HepG2 (cell line): ENCODE measurements around the gene ZNRF3. TPM values are rescaled to one million over a fixed set of nuclear protein-coding genes. Genes with fewer than 3 reads are reported as not detected.

Source experiments
- MIER3 ChIP-seq: IDR thresholded peaks from 2 replicates; pipeline ENCODE4 v1.6.1; 2016; ENCODE audit warnings: missing compliant biosample characterization, borderline replicate concordance
- NCOR1 ChIP-seq: fragments of 200-600 bp; sonication (generic); IDR thresholded peaks from 2 replicates; pipeline ENCODE4 v1.7.0; 2017; ENCODE audit warnings: antibody characterized with exemption, low read length, borderline replicate concordance
- REPIN1 ChIP-seq: sonication (generic); formaldehyde crosslinking; IDR thresholded peaks from 2 replicates; pipeline ENCODE4 v1.8.0; 2022; ENCODE audit warnings: missing genetic modification reagents, low read depth, mild to moderate bottlenecking, borderline replicate concordance
- YY1 ChIP-seq: IDR thresholded peaks from 2 replicates; pipeline ENCODE4 v1.6.1; 2011; ENCODE audit warnings: low read length, low read depth, moderate library complexity, mild to moderate bottlenecking; ENCODE audit not compliant: insufficient read depth, insufficient replicate concordance
- ZNF547 ChIP-seq: sonication (generic); formaldehyde crosslinking; IDR thresholded peaks from 2 replicates; pipeline ENCODE4 v1.5.1; 2020; ENCODE audit warnings: mild to moderate bottlenecking, missing genetic modification reagents
- ZSCAN9 ChIP-seq: IDR thresholded peaks from 2 replicates; pipeline ENCODE4 v1.6.1; 2016; ENCODE audit warnings: borderline replicate concordance
- polyA plus RNA-seq, 8 experiments: library from polyadenylated mRNA; depleted of rRNA in 3 of 8; stranded (reverse) in 7 of 8; unstranded in 1 of 8; fragments of >200 nt; fragmentation: Illumina TruSeq in 4 of 8; extraction: Trizol in 4 of 8; gene quantifications; 2 replicates each; pipeline versions ENCODE4 v1.2.1 to v1.2.3, GENCODE V29; 2011 to 2016; ENCODE audit warnings: low read depth in 4 of 8, missing spikeins in 1 of 8, mixed read lengths in 1 of 8; ENCODE audit not compliant: insufficient read depth in 1 of 8
- total RNA-seq, 5 experiments: library from RNA; depleted of rRNA; stranded (reverse); fragments of >200 nt; fragmentation: Illumina TruSeq; extraction: Trizol; gene quantifications; 2 replicates each; pipeline ENCODE4 v1.2.3, GENCODE V29; 2016; ENCODE audit warnings: low read depth in 1 of 5
- TF ChIP-seq, protein P1 (sequence below): sonication (generic); formaldehyde crosslinking; conservative IDR thresholded peaks from 2 replicates; pipeline ENCODE4 v1.4.0; 2020; ENCODE audit warnings: mild to moderate bottlenecking, missing genetic modification reagents, moderate library complexity
- TF ChIP-seq, protein P2 (sequence below): fragments of 450-650 bp; IDR thresholded peaks from 2 replicates; pipeline ENCODE4 v1.6.1; 2017
- TF ChIP-seq, protein P3 (sequence below): sonication (generic); IDR thresholded peaks from 2 replicates; pipeline ENCODE4 v1.6.1; 2016; ENCODE audit warnings: low read depth, borderline replicate concordance
- TF ChIP-seq, protein P4 (sequence below): sonication (generic); formaldehyde crosslinking; IDR thresholded peaks from 2 replicates; pipeline ENCODE4 v1.5.1; 2020; ENCODE audit warnings: mild to moderate bottlenecking, moderate library complexity, missing genetic modification reagents
- TF ChIP-seq, protein P5 (sequence below), 2 experiments: sonication (generic) in 1 of 2; formaldehyde crosslinking in 1 of 2; IDR thresholded peaks; 2 replicates each; pipeline versions ENCODE4 v1.4.0 to v1.6.1; 2018 to 2020; ENCODE audit warnings: missing genetic modification reagents in 2 of 2, borderline replicate concordance in 1 of 2, low read depth in 1 of 2, mild to moderate bottlenecking in 1 of 2, missing biosample characterization in 1 of 2
- TF ChIP-seq, protein P6 (sequence below): sonication (generic); formaldehyde crosslinking; IDR thresholded peaks from 2 replicates; pipeline ENCODE4; 2020; ENCODE audit warnings: missing genetic modification reagents, mild to moderate bottlenecking, borderline replicate concordance
- TF ChIP-seq, protein P7 (sequence below): sonication (generic); formaldehyde crosslinking; IDR thresholded peaks from 2 replicates; pipeline ENCODE4 v1.8.1; 2023; ENCODE audit warnings: missing genetic modification reagents, mild to moderate bottlenecking, borderline replicate concordance

Gene ZNRF3
- total and polyA plus RNA-seq, 2 of the 13 experiments (the other 11 are each of a cell fraction or from before 2014, with no cell fraction given), result 20.3 to 36.7 TPM

DNA sequence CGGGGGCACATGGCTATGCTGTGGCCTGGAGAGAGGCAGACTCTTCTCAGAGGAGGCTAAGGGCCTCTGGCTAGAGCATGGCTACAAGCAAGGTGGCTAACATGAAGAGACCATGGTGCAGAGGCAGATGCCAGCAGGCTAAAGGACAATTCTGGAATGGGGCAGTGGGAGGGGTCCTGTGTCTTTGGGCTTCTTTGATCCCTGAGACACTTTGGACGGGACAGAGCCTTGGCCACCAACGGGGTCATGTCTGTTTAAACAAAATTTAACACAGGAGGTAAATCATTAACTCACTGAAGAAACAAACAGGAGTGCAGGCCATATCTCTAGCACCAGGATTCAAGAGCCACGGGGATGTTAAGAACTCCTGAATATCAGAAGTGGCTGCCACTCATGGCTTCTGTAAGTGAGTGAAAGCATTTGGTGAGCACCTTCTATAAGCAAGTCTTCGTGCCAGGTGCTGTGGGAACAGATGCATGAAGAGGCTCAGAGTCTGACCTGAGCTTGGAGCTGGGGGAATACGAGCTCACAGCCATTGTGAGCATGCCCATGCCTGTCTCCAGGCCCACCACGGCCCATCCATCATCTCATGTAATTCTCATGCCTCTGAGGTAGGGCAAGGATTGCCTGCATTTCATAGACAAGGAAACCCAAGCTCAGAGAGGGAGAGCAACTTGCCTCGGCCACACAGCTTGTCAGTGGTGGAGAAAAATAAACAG lies 18.3 kb upstream of the ZNRF3 start (continued):
- TF ChIP-seq, protein P1, sequence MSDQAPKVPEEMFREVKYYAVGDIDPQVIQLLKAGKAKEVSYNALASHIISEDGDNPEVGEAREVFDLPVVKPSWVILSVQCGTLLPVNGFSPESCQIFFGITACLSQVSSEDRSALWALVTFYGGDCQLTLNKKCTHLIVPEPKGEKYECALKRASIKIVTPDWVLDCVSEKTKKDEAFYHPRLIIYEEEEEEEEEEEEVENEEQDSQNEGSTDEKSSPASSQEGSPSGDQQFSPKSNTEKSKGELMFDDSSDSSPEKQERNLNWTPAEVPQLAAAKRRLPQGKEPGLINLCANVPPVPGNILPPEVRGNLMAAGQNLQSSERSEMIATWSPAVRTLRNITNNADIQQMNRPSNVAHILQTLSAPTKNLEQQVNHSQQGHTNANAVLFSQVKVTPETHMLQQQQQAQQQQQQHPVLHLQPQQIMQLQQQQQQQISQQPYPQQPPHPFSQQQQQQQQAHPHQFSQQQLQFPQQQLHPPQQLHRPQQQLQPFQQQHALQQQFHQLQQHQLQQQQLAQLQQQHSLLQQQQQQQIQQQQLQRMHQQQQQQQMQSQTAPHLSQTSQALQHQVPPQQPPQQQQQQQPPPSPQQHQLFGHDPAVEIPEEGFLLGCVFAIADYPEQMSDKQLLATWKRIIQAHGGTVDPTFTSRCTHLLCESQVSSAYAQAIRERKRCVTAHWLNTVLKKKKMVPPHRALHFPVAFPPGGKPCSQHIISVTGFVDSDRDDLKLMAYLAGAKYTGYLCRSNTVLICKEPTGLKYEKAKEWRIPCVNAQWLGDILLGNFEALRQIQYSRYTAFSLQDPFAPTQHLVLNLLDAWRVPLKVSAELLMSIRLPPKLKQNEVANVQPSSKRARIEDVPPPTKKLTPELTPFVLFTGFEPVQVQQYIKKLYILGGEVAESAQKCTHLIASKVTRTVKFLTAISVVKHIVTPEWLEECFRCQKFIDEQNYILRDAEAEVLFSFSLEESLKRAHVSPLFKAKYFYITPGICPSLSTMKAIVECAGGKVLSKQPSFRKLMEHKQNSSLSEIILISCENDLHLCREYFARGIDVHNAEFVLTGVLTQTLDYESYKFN (CRISPR knock-in tag), result peak; percentile 99
- TF ChIP-seq, protein P2, sequence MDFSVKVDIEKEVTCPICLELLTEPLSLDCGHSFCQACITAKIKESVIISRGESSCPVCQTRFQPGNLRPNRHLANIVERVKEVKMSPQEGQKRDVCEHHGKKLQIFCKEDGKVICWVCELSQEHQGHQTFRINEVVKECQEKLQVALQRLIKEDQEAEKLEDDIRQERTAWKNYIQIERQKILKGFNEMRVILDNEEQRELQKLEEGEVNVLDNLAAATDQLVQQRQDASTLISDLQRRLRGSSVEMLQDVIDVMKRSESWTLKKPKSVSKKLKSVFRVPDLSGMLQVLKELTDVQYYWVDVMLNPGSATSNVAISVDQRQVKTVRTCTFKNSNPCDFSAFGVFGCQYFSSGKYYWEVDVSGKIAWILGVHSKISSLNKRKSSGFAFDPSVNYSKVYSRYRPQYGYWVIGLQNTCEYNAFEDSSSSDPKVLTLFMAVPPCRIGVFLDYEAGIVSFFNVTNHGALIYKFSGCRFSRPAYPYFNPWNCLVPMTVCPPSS, result no peak
- TF ChIP-seq YY1, result peak; percentile 39
- TF ChIP-seq NCOR1, result peak; percentile 78; the same call in 1 of the 2 replicates
- TF ChIP-seq, protein P3, sequence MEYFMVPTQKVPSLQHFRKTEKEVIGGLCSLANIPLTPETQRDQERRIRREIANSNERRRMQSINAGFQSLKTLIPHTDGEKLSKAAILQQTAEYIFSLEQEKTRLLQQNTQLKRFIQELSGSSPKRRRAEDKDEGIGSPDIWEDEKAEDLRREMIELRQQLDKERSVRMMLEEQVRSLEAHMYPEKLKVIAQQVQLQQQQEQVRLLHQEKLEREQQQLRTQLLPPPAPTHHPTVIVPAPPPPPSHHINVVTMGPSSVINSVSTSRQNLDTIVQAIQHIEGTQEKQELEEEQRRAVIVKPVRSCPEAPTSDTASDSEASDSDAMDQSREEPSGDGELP, result no peak
- TF ChIP-seq, protein P4, sequence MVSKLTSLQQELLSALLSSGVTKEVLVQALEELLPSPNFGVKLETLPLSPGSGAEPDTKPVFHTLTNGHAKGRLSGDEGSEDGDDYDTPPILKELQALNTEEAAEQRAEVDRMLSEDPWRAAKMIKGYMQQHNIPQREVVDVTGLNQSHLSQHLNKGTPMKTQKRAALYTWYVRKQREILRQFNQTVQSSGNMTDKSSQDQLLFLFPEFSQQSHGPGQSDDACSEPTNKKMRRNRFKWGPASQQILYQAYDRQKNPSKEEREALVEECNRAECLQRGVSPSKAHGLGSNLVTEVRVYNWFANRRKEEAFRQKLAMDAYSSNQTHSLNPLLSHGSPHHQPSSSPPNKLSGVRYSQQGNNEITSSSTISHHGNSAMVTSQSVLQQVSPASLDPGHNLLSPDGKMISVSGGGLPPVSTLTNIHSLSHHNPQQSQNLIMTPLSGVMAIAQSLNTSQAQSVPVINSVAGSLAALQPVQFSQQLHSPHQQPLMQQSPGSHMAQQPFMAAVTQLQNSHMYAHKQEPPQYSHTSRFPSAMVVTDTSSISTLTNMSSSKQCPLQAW (CRISPR knock-in tag), result peak; percentile 99
- TF ChIP-seq, protein P5, sequence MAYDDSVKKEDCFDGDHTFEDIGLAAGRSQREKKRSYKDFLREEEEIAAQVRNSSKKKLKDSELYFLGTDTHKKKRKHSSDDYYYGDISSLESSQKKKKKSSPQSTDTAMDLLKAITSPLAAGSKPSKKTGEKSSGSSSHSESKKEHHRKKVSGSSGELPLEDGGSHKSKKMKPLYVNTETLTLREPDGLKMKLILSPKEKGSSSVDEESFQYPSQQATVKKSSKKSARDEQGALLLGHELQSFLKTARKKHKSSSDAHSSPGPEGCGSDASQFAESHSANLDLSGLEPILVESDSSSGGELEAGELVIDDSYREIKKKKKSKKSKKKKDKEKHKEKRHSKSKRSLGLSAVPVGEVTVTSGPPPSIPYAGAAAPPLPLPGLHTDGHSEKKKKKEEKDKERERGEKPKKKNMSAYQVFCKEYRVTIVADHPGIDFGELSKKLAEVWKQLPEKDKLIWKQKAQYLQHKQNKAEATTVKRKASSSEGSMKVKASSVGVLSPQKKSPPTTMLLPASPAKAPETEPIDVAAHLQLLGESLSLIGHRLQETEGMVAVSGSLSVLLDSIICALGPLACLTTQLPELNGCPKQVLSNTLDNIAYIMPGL (CRISPR knock-in tag; IDR thresholded peaks at IDR 0.05; ENCODE audit: borderline replicate concordance in 1 of 2, low read depth in 1 of 2), result peak in 1 of 2 experiments; percentile 7; a peak in 1 of 4 replicates
- TF ChIP-seq, protein P6, sequence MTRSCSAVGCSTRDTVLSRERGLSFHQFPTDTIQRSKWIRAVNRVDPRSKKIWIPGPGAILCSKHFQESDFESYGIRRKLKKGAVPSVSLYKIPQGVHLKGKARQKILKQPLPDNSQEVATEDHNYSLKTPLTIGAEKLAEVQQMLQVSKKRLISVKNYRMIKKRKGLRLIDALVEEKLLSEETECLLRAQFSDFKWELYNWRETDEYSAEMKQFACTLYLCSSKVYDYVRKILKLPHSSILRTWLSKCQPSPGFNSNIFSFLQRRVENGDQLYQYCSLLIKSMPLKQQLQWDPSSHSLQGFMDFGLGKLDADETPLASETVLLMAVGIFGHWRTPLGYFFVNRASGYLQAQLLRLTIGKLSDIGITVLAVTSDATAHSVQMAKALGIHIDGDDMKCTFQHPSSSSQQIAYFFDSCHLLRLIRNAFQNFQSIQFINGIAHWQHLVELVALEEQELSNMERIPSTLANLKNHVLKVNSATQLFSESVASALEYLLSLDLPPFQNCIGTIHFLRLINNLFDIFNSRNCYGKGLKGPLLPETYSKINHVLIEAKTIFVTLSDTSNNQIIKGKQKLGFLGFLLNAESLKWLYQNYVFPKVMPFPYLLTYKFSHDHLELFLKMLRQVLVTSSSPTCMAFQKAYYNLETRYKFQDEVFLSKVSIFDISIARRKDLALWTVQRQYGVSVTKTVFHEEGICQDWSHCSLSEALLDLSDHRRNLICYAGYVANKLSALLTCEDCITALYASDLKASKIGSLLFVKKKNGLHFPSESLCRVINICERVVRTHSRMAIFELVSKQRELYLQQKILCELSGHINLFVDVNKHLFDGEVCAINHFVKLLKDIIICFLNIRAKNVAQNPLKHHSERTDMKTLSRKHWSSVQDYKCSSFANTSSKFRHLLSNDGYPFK, result peak; percentile 57; the same call in 1 of the 2 replicates
- 0 out of 2 replicates have a peak, but pooled peaks have one; percentile 33 for TF ChIP-seq ZNF547 (CRISPR knock-in tag)
- 0 out of 2 replicates have a peak, but pooled peaks have one; percentile 51 for TF ChIP-seq MIER3 (CRISPR knock-in tag)
- peak; percentile 87 for TF ChIP-seq REPIN1 (CRISPR knock-in tag)
- TF ChIP-seq, protein P7, sequence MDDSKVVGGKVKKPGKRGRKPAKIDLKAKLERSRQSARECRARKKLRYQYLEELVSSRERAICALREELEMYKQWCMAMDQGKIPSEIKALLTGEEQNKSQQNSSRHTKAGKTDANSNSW (CRISPR knock-in tag), result 0 out of 2 replicates have a peak, but pooled peaks have one; percentile 69
- TF ChIP-seq ZSCAN9 (CRISPR knock-in tag), result peak; percentile 83
